Right lobe of liver (tissue), 4 donors: Measurements from ENCODE around the gene CYP3A4.

Source experiments
- POLR2A ChIP-seq: fragments of 450-650 bp; IDR thresholded peaks from one replicate; pipeline ENCODE4 v1.6.1; 2017; ENCODE audit warnings: antibody characterized with exemption, mild to moderate bottlenecking
- TF ChIP-seq, protein P1 (sequence below), 4 donors: fragments of 200-600 bp in 3 of 4; fragments of 450-650 bp in 1 of 4; IDR thresholded peaks; one replicate each; pipeline versions ENCODE4 v1.5.1 to v1.8.0; 2016 to 2022; ENCODE audit warnings: antibody characterized with exemption in 4 of 4, mild to moderate bottlenecking in 2 of 4
- donor health status: DM: no; HTN: no; CAD: no.
- donor health status: DM: no; HTN: no; CAD: no.
- donor health status: DM: no; HTN: yes; CAD: no.

GRCh38 chr7:99820408-99821027, 36.5 kb upstream of the CYP3A4 start:
- TF ChIP-seq, protein P1, sequence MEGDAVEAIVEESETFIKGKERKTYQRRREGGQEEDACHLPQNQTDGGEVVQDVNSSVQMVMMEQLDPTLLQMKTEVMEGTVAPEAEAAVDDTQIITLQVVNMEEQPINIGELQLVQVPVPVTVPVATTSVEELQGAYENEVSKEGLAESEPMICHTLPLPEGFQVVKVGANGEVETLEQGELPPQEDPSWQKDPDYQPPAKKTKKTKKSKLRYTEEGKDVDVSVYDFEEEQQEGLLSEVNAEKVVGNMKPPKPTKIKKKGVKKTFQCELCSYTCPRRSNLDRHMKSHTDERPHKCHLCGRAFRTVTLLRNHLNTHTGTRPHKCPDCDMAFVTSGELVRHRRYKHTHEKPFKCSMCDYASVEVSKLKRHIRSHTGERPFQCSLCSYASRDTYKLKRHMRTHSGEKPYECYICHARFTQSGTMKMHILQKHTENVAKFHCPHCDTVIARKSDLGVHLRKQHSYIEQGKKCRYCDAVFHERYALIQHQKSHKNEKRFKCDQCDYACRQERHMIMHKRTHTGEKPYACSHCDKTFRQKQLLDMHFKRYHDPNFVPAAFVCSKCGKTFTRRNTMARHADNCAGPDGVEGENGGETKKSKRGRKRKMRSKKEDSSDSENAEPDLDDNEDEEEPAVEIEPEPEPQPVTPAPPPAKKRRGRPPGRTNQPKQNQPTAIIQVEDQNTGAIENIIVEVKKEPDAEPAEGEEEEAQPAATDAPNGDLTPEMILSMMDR (IDR thresholded peaks at IDR 0.05), result no peak
- TF ChIP-seq POLR2A, result no peak
